ENCODE measurements around the gene AGRP. TPM values are rescaled to one million over a fixed set of nuclear protein-coding genes. Genes with fewer than 3 reads are reported as not detected.

AGRP gene
- total RNA-seq, 2 donors from 2014 or later = not detected

- no peak for DNase-seq (ENCODE audit: low spot score)
- intact Hi-C loops (cut with DNase I) = no loop called here
These were observed 46.6 kb downstream of the AGRP start for GRCh38 chr16:67436640-67437193.

GRCh38 chr16:67435758-67436164 is 47.6 kb downstream of the AGRP start:
- intact Hi-C loops (cut with DNase I) = no loop called here
- no peak for DNase-seq (ENCODE audit: low spot score)

- intact Hi-C loops (cut with DNase I) = no loop called here
- DNase-seq (ENCODE audit: low spot score) = no peak
These were observed 50.1 kb downstream of the AGRP start for GRCh38 chr16:67433131-67433719.

Other genes with a start within 250 kb of the AGRP start
- 10 to 100 TPM; 23.8 to 32.9 TPM for gene FHOD1, start 236.1 kb downstream of the AGRP start, total RNA-seq
- 1 to 10 TPM in 1 of 2 donors, under 1 TPM in 1; 0.57 to 1.1 TPM for gene SLC9A5, start 234.6 kb downstream of the AGRP start, total RNA-seq
- 1 to 10 TPM; 3.2 to 5.4 TPM for gene PLEKHG4, start 204.0 kb downstream of the AGRP start, total RNA-seq
- gene KCTD19, start 156.8 kb downstream of the AGRP start, total RNA-seq = not detected
- under 1 TPM in 1 of 2 donors, not detected in 1; 0.56 TPM for gene LRRC36, start 156.7 kb downstream of the AGRP start, total RNA-seq
- gene TPPP3, start 90.0 kb downstream of the AGRP start, total RNA-seq = 10 to 100 TPM in 1 of 2 donors, 1 to 10 TPM in 1; 8.2 to 39.3 TPM
- gene ZDHHC1, start 67.1 kb downstream of the AGRP start, total RNA-seq = 10 to 100 TPM; 10.7 to 11.3 TPM
- gene HSD11B2, start 52.4 kb downstream of the AGRP start, total RNA-seq = 1 to 10 TPM in 1 of 2 donors, under 1 TPM in 1; 0.43 to 3.2 TPM
- 10 to 100 TPM; 56.7 to 73.4 TPM for gene ATP6V0D1, start 2.4 kb downstream of the AGRP start, total RNA-seq
- gene RIPOR1, start 45.3 kb upstream of the AGRP start, total RNA-seq = 100 to 1,000 TPM in 1 of 2 donors, 10 to 100 TPM in 1; 92.5 to 123 TPM
- 10 to 100 TPM; 27.6 to 27.8 TPM for gene CTCF, start 79.0 kb upstream of the AGRP start, total RNA-seq
- gene CARMIL2, start 161.6 kb upstream of the AGRP start, total RNA-seq = 1 to 10 TPM in 1 of 2 donors, under 1 TPM in 1; 0.67 to 1.8 TPM
- 10 to 100 TPM; 13.3 to 16.0 TPM for gene ACD, start 176.7 kb upstream of the AGRP start, total RNA-seq
- gene PARD6A, start 177.4 kb upstream of the AGRP start, total RNA-seq = 1 to 10 TPM; 2.9 to 4.6 TPM
- gene ENKD1, start 183.2 kb upstream of the AGRP start, total RNA-seq = 10 to 100 TPM; 12.2 to 12.6 TPM
- 1 to 10 TPM; 2.7 to 4.8 TPM for gene C16orf86, start 183.3 kb upstream of the AGRP start, total RNA-seq
- 10 to 100 TPM; 14.2 to 14.5 TPM for gene GFOD2, start 235.8 kb upstream of the AGRP start, total RNA-seq

All from posterior vena cava (tissue), 2 donors.